HL-60 (cell line): ENCODE data around the gene WTIP.

Experiments
- CTCF ChIP-seq: IDR thresholded peaks from one replicate; pipeline ENCODE4 v1.5.1; 2011; ENCODE audit warnings: low read length, control low read depth, inconsistent platforms; ENCODE audit not compliant: insufficient read depth
- GABPA ChIP-seq: IDR thresholded peaks from 2 replicates; pipeline ENCODE4 v1.6.1; 2012; ENCODE audit warnings: low read depth
- POLR2AphosphoS5 ChIP-seq: IDR thresholded peaks from 2 replicates; pipeline ENCODE4 v1.6.1; 2012; ENCODE audit warnings: low read depth
- REST ChIP-seq: IDR thresholded peaks from 2 replicates; pipeline ENCODE4 v1.6.1; 2012; ENCODE audit warnings: low read depth; ENCODE audit not compliant: insufficient replicate concordance

GRCh38 chr19:34549833-34550232 lies 68.3 kb downstream of the WTIP start:
- no peak for TF ChIP-seq CTCF
- TF ChIP-seq REST = no peak
- no peak for TF ChIP-seq GABPA
- no peak for TF ChIP-seq POLR2AphosphoS5
